GM18519 (cell line): Measurements from ENCODE around the gene NDUFS6.

Experiments
- ATAC-seq: cut with Tn5 transposase; IDR thresholded peaks from one replicate; pipeline ENCODE4 v1.9.1; 2021; ENCODE audit warnings: mild to moderate bottlenecking, moderate library complexity; ENCODE audit not compliant: unreplicated experiment, low FRiP score

NDUFS6 gene

GRCh38 chr5:1845696-1846095 lies 44.5 kb downstream of the NDUFS6 start:
- no peak for ATAC-seq

GRCh38 chr5:1846583-1846982 lies 45.4 kb downstream of the NDUFS6 start:
- ATAC-seq, result no peak

GRCh38 chr5:1847056-1847455 lies 45.8 kb downstream of the NDUFS6 start:
- no peak for ATAC-seq

- ATAC-seq, result no peak
These were observed 46.4 kb downstream of the NDUFS6 start for GRCh38 chr5:1847611-1848010.

DNA sequence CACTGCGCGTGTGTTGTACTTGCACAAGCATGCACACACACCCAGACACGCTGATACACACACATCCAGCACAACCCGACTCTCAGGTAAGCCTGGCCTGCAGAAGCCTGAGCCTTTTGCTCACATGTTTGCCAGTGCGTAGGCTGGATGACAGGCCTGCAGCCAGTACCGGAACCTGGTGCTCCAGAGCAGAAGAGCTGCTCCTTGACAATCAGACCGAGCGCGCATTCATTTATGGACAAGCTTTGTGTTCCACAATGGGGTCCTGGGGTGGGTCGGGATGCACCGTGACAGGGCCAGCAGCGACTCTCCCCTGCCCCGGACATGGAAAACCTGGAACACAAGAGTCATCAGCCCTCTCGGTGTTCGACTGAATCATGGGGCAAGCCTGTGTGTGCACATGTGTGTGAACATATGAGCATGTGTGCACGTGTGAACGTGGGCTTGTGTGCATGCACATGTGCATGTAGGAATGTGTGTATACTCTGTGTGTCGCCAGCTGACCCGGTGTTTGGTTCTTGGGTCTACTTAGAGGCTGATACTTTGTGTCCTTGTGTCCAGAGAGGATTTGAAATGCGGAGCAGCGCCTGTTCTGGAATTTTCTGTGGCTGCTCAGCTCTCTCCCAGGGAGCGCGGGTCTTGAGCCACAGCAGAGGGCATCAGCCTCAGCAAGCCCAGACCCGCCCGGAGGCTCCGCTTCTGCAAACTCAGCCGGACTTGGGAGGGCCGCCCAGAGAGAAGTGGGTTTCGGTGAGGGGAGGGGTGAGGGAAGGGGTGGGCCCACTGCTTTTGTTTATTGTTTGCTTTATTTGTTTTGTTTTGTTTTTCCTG lies 49.3 kb downstream of the NDUFS6 start:
- no peak for ATAC-seq

- ATAC-seq, result no peak
These were observed 50.2 kb downstream of the NDUFS6 start for GRCh38 chr5:1851290-1851934.

GRCh38 chr5:1852324-1852947 lies 51.2 kb downstream of the NDUFS6 start:
- no peak for ATAC-seq

- ATAC-seq, result no peak
These were observed 52.3 kb downstream of the NDUFS6 start for GRCh38 chr5:1853531-1853930.

DNA sequence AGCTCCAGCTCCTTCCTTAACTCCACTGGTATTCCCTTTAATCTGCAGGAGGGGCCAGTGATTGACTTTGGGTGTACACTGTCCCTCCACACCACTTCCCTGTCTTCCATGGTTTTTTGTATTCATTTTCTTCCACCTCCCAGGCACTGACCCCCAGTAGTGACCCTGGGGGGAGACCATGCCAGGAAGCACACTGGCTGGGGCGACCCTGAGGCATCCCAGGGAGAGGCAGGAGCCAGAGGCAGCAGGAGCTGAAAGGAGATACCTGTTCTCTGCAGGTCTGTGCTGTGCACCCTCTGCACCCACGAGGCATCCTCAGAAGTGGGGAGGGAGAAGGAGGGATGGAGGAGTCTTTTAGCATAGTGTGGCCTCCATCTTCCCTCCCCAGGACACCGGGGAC lies 53.9 kb downstream of the NDUFS6 start:
- no peak for ATAC-seq

GRCh38 chr5:1855596-1855995 lies 54.4 kb downstream of the NDUFS6 start:
- no peak for ATAC-seq

DNA sequence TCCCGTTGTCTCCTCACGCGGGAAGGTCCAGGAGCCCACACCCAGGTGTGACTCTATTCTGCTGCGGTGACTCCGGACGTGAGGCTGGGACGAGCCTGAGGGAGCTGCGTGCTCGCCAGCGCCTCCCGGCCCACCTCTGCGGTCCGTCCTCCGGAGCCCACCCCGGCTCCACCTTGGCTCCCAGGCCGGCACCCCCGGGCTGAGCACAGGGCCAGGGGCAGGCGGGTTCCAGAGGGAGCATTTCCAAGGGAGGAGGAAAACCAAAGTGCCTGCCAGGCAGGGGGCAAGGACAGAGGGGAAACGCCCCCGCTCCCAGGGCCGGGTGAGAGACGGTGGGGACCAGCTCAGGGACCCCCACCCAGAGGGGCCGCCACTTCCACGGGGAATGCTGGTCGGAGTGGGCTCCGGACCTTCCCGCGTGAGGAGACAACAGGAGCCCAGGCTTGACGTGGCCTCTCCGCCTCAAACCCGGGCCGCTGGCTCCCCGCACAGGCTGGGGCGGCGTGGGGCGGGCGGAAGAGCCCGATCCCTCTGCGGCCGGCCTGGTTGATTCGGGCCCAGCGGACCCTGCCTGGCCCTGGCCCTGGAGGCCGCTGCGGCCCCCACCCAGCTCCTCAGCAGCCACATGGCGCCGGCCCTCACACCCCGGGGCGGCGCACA lies 55.5 kb downstream of the NDUFS6 start:
- no peak for ATAC-seq

GRCh38 chr5:1857256-1857600 lies 56.0 kb downstream of the NDUFS6 start:
- ATAC-seq, result no peak

GRCh38 chr5:1858436-1858835 lies 57.2 kb downstream of the NDUFS6 start:
- ATAC-seq, result no peak

DNA sequence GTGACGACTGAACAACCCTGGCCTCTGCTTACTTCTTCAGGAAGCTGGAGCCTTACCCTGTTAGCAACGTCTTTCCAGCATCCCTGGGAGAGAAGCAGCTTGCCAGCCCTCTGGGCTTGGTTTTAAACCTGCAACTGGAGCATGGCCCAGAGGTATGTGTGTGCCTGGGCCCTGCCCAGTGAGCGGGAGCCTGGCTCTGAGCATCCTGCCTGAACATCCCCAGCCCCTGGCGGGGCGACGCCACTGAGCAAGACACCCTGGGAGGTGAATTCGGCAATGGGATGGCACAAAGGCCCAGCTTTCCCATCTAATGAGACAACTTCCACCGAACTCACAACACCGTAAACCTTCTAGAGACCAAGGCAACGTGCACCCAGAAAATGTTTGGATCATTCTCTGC lies 57.9 kb downstream of the NDUFS6 start:
- no peak for ATAC-seq

DNA sequence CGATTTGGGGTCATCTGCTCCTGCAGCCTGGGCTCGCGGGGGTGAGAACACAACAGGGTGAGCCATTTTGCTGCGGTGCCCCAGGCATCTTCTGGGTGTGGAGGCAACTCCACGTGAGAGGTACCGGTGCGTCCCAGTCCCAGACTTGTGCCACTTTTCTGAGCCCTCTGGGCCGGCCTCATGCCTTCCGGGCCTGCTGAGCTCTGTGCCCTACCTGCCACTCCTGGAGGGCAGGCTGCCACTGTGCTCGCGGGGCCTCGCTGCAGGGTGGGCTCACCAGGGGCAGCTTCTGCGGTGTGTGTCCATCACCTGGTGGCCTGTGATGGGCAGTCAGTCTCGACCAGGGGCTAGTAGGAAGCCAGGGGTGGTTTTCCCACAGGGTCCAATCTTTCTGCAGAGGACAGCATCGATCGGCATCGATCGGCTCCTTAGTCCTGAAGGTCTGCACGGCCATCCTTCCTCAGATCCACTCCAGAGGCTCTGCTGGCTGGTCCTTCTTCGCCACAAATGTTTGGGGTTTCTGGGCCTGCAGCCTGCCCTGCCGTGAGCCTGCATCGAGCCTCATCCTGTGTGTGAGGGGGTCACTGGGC lies 58.9 kb downstream of the NDUFS6 start:
- no peak for ATAC-seq

DNA sequence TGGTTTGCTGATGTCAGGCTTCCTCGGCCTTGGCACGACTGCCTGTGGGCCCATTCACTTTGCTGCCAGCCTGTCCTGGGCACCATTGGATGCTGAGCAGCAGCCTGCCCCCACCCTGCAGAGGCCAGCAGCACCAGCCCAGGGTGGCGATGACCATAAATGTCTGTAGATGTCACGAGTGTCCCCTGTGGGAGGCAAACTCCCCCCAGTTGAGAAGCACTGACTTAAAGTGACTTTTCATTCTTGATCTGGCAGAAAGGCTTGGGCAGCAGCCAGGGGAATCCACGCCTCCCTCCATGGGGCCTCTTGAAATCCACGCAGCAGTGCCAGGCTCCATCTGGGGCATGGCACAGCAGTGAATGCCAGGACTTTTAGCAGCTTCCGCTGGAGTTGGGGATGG lies 59.7 kb downstream of the NDUFS6 start:
- ATAC-seq, result no peak

DNA sequence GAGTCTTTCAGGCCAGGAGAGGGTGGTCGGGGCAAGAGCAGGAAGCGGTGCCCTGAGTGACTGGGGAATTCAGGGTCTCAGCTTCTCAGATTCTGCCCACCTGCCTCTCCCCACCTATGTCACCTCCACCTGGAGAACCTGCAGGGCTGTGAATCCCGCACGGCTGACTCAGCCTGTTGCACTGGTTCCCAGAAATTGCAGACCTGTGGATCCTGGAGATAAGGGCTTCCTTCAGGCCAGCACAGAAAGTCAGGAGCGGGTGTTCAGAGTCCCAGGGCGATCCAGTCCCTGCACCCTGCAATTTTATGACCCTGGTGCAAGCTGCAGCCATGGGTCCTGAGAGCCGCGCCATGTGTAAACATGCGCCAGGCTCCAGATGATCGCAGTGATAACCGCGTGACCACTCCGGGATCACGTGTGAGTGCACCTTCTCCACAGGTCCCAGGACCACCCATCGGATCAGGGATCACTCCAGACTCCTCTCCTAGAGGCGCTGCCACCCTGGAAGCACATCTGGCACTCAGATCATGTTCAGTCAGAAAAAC lies 63.8 kb downstream of the NDUFS6 start:
- ATAC-seq, result no peak

DNA sequence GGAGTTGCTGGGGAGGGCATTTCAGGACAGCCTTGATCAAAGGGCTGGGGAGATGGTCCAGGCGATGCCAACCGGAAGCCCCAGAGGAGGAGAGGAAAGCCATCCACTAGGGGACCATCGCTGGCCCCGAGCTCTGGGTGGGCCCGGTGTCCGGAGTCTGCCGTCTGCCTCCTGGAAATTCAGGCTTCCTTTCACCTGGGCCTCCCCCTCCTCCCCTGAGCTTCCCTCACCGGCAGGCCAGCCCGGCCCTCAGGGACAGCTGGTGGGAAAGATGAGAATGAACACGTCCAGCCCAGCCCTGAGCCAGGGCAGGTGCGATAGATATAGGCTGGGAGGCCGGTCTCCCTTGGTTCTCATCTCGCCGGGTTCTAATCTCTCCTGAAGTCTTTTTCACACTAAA lies 64.3 kb downstream of the NDUFS6 start:
- no peak for ATAC-seq
